GM21786 (cell line): ENCODE results near the gene TIAM1.
A peak's percentile ranks its signal among the peaks of the same experiment; 100 is the strongest.

ENCODE experiments used
- ATAC-seq: cut with Tn5 transposase; IDR thresholded peaks from one replicate; pipeline ENCODE4 v1.9.1; 2021; ENCODE audit not compliant: unreplicated experiment

TIAM1 gene

DNA sequence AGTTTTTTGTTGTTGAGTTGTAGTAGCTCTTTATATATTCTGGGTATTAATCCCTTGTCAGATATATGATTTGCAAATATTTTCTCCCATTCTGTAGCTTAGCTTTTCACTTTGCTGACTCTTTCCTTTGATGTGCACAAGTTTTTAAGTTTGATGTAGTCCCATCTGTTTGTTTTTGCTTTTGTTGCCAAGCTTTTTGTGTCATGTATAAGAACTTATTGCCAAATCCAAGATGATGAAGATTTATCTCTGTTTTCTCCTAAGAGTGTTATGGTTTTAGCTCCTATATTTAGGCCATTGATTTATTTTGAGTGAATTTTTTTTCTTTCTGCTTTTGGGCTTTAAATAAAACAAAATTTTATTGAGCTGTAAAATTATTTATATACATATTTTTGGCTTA, 253.7 kb downstream of the TIAM1 start:
- no peak for ATAC-seq

DNA sequence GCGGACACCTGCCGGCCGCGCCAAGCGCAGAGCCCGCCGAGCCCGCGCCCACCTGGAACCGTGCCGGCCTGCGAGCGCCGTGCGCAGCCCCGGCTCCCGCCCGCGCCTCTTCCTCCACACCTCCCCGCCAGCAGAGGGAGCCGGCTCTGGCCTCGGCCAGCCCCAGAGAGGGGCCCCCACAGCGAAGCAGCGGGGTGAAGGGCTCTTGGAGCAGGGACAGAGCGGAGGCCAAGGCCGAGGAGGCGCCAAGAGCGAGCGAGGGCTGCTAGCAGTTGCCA, 255.6 kb downstream of the TIAM1 start:
- no peak for ATAC-seq

DNA sequence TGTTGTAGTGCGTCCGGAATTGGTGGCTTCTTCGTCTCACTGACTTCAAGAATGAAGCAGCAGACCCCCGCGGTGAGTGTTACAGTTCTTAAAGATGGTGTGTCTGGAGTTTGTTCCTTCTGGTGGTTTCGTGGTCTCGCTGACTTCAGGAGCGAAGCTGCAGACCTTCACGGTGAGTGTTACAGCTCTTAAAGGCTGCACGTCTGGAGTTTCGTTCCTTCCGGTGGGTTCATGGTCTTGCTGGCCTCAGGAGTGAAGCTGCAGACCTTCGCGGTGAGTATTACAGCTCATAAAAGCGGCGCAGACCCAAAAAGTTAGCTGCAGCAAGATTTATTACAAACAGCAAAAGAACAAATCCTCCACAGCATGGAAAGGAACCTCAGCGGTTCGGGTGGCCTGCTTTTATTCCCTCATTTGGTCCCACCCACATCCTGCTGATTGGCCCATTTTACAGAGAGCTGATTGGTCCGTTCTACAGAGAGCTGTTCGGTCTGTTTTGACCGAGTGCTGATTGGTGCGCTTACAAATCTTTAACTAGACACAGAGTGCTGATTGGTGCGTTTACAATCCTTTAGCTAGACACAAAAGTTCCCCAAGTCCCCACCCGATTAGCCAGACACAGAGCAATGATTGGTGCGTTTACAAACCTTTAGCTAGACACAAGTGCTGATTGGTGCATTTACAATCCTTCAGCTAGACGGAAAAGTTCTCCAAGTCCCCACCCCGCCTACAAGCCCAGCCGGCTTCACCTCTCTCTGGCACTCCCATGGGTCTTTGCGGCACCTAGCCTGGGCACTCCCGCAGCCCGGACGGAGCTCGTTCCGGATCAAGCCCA, 256.2 kb downstream of the TIAM1 start:
- no peak for ATAC-seq

DNA sequence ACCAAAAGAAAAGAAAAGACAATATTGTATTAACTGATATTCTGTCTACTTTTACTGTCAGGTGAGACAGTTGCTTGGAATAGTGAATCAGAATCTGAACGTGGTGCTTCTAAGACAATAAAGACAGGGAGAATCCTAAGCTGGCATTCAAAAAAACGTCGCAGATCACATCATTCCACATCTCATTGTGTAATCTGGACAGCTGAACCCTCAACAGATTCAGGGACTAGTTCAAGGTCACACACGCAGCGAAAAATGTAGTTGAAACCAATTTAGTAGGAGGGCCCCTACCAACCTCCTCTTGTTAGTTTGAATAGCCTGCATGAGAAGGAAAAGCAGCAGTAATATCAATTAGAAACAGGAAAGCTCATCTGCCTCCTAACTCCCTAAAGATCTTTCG, 259.4 kb downstream of the TIAM1 start:
- no peak for ATAC-seq

DNA sequence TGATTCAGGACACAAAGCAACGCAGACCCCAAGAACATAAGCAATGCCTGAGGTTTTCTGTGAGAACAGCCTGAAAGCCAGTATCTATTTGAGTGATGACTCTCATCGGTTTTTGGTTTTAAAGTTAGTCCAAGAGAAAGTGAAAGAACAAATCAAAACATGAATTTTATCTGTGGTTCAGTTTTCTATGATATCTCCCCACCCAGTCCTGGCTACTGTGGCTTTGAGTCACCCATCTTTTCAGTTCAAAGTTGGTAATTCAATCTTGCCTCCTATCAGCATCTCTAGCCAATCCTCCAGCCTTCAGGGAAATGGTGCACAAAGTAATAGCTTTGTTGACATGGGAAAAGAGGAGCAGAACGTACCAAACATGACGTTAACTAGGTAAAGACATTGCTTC, 265.3 kb downstream of the TIAM1 start:
- ATAC-seq = peak; percentile 64

DNA sequence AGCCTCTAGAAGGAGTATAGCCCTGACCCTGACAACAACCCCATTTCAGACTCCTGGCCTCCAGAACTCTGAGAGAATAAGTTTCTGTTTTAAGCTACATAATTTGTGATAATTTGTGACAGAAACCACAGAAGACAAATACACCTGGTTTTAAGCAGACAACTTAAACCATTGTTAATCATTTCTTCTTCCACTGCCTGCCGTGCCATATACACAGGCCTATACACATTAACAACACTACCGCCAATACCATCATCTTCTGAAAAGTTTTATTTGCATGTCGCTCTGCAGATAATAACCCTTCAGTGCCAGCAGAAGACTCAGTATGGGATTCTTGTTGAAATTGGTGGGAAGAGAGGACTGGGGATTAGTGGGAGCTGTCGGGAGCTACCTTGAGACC, 265.8 kb downstream of the TIAM1 start:
- ATAC-seq = peak; percentile 6

DNA sequence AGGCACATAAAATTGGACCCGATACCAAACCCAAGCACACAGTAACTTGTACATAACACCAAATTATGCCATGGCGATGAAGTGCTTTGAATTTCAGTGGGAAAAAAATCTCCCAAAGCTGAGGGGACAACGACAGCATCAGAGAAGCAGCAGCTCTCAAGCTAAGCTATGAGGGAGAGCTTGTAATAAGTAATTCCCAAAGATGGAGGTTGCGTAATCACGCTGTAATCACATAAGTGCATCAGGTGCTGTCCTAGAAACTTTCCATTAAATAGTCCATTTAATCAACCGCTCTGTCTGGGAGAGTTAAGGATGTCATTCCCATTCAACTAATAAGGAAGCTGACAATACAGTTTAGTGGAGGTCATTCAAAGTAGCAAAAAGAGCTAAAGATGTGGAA, 268.2 kb downstream of the TIAM1 start:
- ATAC-seq = no peak

DNA sequence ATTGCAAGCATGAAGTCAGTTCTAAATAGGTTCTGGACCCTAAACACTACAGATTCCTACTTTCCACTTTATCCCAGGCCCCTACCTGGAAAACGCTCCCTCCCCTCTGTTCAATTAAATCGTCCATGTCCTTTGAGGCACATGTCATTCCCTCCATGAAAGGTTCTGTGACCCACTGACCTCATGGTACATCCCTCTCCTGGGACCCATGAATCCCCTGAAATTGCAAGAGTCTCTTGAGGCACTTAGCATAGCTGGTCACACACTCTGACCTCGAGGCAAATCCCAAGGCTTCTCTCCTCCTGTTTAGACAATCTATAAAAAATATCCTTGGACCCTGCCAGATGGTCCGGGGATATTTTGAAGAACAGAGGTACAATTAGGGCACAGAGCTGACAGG, 271.5 kb downstream of the TIAM1 start:
- no peak for ATAC-seq
